ENCODE results near the gene ICE2. TPM values are rescaled to one million over a fixed set of nuclear protein-coding genes. Genes with fewer than 3 reads are reported as not detected.

ICE2 gene
- total RNA-seq, 1 donor: 26.4 TPM

- Histone ChIP-seq H3K9me3 (ENCODE audit: low read depth, low read length) (no peaks in the 10 kb centered on the region), H3K4me3 (ENCODE audit: insufficient read depth, low read length) (peak overlapping the region; percentile 22), H4K20me1 (ENCODE audit: insufficient read depth, low read length) (no peaks in the 10 kb centered on the region), H3K27ac (ENCODE audit: low read depth, low read length) (no peak overlapping the region), H3K4me2 (ENCODE audit: insufficient read depth, low read length) (peak overlapping the region; percentile 36), H3K36me3 (ENCODE audit: insufficient read depth, low read length) (no peaks in the 10 kb centered on the region), H3K79me2 (ENCODE audit: insufficient read depth, low read length) (no peaks in the 10 kb centered on the region), H3K27me3 (ENCODE audit: insufficient read depth, low read length) (no peaks in the 10 kb centered on the region), H2AFZ (ENCODE audit: low read length) (no peak overlapping the region), H3K4me1 (ENCODE audit: insufficient read depth, low read length) (peaks cover 22% of the 10 kb centered on the region)
- DNase-seq (ENCODE audit: insufficient read length, low spot score, missing footprints): peak; percentile 35
- no peak for TF ChIP-seq CTCF (IDR thresholded peaks at IDR 0.05; ENCODE audit: extremely low read depth, low read depth, low read length)
Measured at GRCh38 chr15:60520013-60520824, 41.3 kb upstream of the ICE2 start.

- TF ChIP-seq CTCF (IDR thresholded peaks at IDR 0.05; ENCODE audit: extremely low read depth, low read depth, low read length): no peak
- no peaks in the 10 kb centered on the region for H4K20me1 ChIP-seq (ENCODE audit: insufficient read depth, low read length)
- no peak overlapping the region for H3K27ac ChIP-seq (ENCODE audit: low read depth, low read length)
- H3K27me3 ChIP-seq (ENCODE audit: insufficient read depth, low read length): no peaks in the 10 kb centered on the region
- H3K9me3 ChIP-seq (ENCODE audit: low read depth, low read length): no peaks in the 10 kb centered on the region
- no peaks in the 10 kb centered on the region for H3K36me3 ChIP-seq (ENCODE audit: insufficient read depth, low read length)
- DNase-seq (ENCODE audit: insufficient read length, low spot score, missing footprints): peak; percentile 48
- H3K4me2 ChIP-seq (ENCODE audit: insufficient read depth, low read length): no peak overlapping the region
- H3K4me1 ChIP-seq (ENCODE audit: insufficient read depth, low read length): peaks cover 22% of the 10 kb centered on the region
- no peak overlapping the region for H3K4me3 ChIP-seq (ENCODE audit: insufficient read depth, low read length)
- no peaks in the 10 kb centered on the region for H3K79me2 ChIP-seq (ENCODE audit: insufficient read depth, low read length)
- H2AFZ ChIP-seq (ENCODE audit: low read length): peak overlapping the region; percentile 27
Measured at GRCh38 chr15:60519218-60519617, 40.3 kb upstream of the ICE2 start.

- Histone ChIP-seq H3K4me2 (ENCODE audit: insufficient read depth, low read length) (no peak overlapping the region), H3K79me2 (ENCODE audit: insufficient read depth, low read length) (no peaks in the 10 kb centered on the region), H3K4me1 (ENCODE audit: insufficient read depth, low read length) (peaks cover 20% of the 10 kb centered on the region), H3K9me3 (ENCODE audit: low read depth, low read length) (no peaks in the 10 kb centered on the region), H3K27me3 (ENCODE audit: insufficient read depth, low read length) (no peaks in the 10 kb centered on the region), H3K36me3 (ENCODE audit: insufficient read depth, low read length) (no peaks in the 10 kb centered on the region), H4K20me1 (ENCODE audit: insufficient read depth, low read length) (no peaks in the 10 kb centered on the region), H3K4me3 (ENCODE audit: insufficient read depth, low read length) (no peak overlapping the region), H3K27ac (ENCODE audit: low read depth, low read length) (no peak overlapping the region), H2AFZ (ENCODE audit: low read length) (no peak overlapping the region)
- TF ChIP-seq CTCF (IDR thresholded peaks at IDR 0.05; ENCODE audit: extremely low read depth, low read depth, low read length): no peak
- no peak for DNase-seq (ENCODE audit: insufficient read length, low spot score, missing footprints)
Measured at GRCh38 chr15:60518511-60518910, 39.6 kb upstream of the ICE2 start.

- Histone ChIP-seq H3K4me1 (ENCODE audit: insufficient read depth, low read length) (peaks cover 4% of the 10 kb centered on the region), H3K27me3 (ENCODE audit: insufficient read depth, low read length) (no peaks in the 10 kb centered on the region)
- TF ChIP-seq CTCF (IDR thresholded peaks at IDR 0.05; ENCODE audit: extremely low read depth, low read depth, low read length): no peak
Measured at GRCh38 chr15:60514261-60514881, 35.4 kb upstream of the ICE2 start.

More at GRCh38 chr15:60514261-60514881, 35.4 kb upstream of the ICE2 start:
- Histone ChIP-seq H3K9me3 (ENCODE audit: low read depth, low read length) (no peaks in the 10 kb centered on the region), H3K79me2 (ENCODE audit: insufficient read depth, low read length) (no peaks in the 10 kb centered on the region), H3K27ac (ENCODE audit: low read depth, low read length) (no peak overlapping the region), H3K4me3 (ENCODE audit: insufficient read depth, low read length) (no peak overlapping the region), H3K4me2 (ENCODE audit: insufficient read depth, low read length) (no peak overlapping the region), H2AFZ (ENCODE audit: low read length) (no peak overlapping the region), H4K20me1 (ENCODE audit: insufficient read depth, low read length) (no peaks in the 10 kb centered on the region), H3K36me3 (ENCODE audit: insufficient read depth, low read length) (no peaks in the 10 kb centered on the region)
- peak; percentile 38 for DNase-seq (ENCODE audit: insufficient read length, low spot score, missing footprints)

All from osteoblast (primary cell).